Measurements from ENCODE around the gene SUCLG1.

SUCLG1 gene

GRCh38 chr2:84493514-84493913, 34.4 kb upstream of the SUCLG1 start:
- TF ChIP-seq CTCF (conservative IDR thresholded peaks at IDR 0.05; ENCODE audit: low read depth, low read length) = no peak
- peak; percentile 76 for DNase-seq (ENCODE audit: low read depth)
- H3K4me3 ChIP-seq (ENCODE audit: low read depth, low read length) = no peak overlapping the region

GRCh38 chr2:84492571-84492970, 33.5 kb upstream of the SUCLG1 start:
- peak; percentile 21 for TF ChIP-seq CTCF (conservative IDR thresholded peaks at IDR 0.05; ENCODE audit: low read depth, low read length)
- peak; percentile 16 for DNase-seq (ENCODE audit: low read depth)
- H3K4me3 ChIP-seq (ENCODE audit: low read depth, low read length) = no peak overlapping the region

GRCh38 chr2:84491741-84492140, 32.7 kb upstream of the SUCLG1 start:
- TF ChIP-seq CTCF (conservative IDR thresholded peaks at IDR 0.05; ENCODE audit: low read depth, low read length) = no peak
- no peak overlapping the region for H3K4me3 ChIP-seq (ENCODE audit: low read depth, low read length)
- DNase-seq (ENCODE audit: low read depth) = no peak

GRCh38 chr2:84491256-84491655, 32.2 kb upstream of the SUCLG1 start:
- no peak for TF ChIP-seq CTCF (conservative IDR thresholded peaks at IDR 0.05; ENCODE audit: low read depth, low read length)
- H3K4me3 ChIP-seq (ENCODE audit: low read depth, low read length) = no peak overlapping the region
- no peak for DNase-seq (ENCODE audit: low read depth)

GRCh38 chr2:84487298-84487996, 28.4 kb upstream of the SUCLG1 start:
- no peak overlapping the region for H3K4me3 ChIP-seq (ENCODE audit: low read depth, low read length)
- no peak for TF ChIP-seq CTCF (conservative IDR thresholded peaks at IDR 0.05; ENCODE audit: low read depth, low read length)
- DNase-seq (ENCODE audit: low read depth) = peak; percentile 45

GRCh38 chr2:84486441-84487115, 27.5 kb upstream of the SUCLG1 start:
- TF ChIP-seq CTCF (conservative IDR thresholded peaks at IDR 0.05; ENCODE audit: low read depth, low read length) = no peak
- DNase-seq (ENCODE audit: low read depth) = peak; percentile 47
- H3K4me3 ChIP-seq (ENCODE audit: low read depth, low read length) = no peak overlapping the region

- no peak for DNase-seq (ENCODE audit: low read depth)
- TF ChIP-seq CTCF (conservative IDR thresholded peaks at IDR 0.05; ENCODE audit: low read depth, low read length) = no peak
- no peak overlapping the region for H3K4me3 ChIP-seq (ENCODE audit: low read depth, low read length)
Measured at GRCh38 chr2:84483320-84483719, 24.2 kb upstream of the SUCLG1 start.
